GM21390 (cell line): ENCODE results near the gene SNRNP48.

Experiments used
- ATAC-seq: cut with Tn5 transposase; IDR thresholded peaks from one replicate; pipeline ENCODE4 v1.9.1; 2021; ENCODE audit not compliant: unreplicated experiment

The SNRNP48 gene

DNA sequence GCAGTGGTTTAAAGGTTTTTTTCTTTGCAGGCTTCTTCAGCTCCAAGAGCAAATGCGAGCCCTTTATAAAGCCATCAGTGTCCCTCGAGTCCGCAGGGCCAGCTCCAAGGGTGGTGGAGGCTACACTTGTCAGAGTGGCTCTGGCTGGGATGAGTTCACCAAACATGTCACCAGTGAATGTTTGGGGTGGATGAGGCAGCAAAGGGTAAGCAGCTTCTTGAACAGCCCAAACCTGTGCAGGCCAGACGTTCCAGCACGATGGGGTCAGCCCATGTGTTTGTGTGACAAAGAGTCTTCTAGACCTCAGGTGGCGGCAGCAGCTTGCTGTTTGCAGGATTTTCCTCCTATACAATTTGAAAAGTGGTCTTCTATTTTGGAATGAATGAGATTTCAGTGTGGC, 30.8 kb upstream of the SNRNP48 start:
- ATAC-seq = no peak

GRCh38 chr6:7559651-7560385, 30.2 kb upstream of the SNRNP48 start:
- ATAC-seq = no peak

DNA sequence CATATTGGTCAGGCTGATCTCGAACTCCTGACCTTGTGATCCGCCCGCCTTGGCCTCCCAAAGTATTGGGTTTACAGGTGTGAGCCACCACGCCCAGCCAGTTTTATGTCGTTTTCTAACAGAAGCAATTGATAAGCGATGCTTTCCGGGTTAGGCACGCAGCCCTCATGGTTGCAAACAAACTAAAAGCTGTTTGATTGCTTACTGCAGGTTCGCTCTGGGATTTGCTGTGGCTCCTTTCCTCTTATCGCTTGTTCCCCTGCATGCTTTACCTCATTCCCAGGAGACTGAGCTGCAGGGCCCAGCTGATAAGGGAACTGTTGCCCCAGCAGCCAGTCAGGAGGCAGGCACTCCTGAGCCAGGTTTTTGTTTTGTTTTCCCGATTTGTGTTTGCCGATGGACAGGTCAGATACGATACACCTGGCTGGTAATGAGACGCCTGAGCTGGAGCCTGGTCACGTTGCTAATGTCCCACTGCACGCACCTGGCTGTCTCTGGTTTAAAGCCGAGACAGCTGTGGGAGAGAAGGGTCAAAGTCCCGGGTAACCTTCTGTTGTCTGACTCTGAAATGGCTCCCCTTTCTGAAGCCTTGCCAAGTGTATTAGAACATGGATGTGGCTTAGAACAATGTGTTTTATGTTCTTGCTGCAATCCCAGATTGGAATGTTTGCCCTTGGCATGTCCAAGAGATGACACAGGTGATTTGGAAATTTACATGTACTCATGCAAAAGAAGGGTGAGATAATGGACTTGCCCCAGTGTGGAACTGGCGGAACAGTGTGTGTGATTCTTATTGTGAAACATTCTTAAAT, 28.6 kb upstream of the SNRNP48 start:
- ATAC-seq = no peak

GRCh38 chr6:7562769-7563168, 27.2 kb upstream of the SNRNP48 start:
- ATAC-seq = no peak

- no peak for ATAC-seq
Measured at GRCh38 chr6:7566107-7566506, 23.9 kb upstream of the SNRNP48 start.

GRCh38 chr6:7566617-7567173, 23.3 kb upstream of the SNRNP48 start:
- ATAC-seq = no peak

DNA sequence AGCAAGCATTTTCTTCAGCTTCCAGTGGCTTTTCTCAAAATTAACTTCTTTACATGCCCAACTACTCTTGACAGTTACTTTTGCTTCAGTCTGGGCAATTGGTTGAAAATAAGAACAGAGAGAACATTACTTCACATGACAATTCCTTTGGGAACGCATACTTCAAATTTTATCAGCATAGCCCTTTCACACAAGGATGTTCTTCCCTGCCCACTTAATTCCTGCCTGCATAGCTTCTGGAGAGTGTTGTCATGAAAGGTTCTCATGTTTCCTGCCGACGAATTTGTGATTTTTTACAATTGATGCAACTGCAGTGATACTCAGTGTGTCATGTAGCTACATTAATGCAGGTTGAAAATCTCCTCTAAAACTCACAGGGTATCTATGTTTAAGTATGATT, 22.0 kb upstream of the SNRNP48 start:
- no peak for ATAC-seq

DNA sequence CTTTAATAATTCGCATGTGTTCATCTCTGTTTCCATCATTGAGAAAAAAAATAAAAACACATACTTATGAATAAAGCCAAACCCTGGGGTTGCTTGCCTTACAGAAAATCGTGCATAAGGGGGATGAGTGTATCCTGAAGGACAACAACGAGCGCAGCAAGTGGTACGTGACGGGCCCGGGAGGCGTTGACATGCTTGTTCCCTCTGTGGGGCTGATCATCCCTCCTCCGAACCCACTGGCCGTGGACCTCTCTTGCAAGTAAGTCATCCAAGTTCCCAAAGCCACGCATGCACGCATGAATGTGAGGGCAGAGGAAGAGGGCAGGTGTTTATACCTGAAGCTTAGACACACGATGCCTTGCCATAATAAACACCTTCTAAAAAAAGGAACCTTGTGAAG, 20.9 kb upstream of the SNRNP48 start:
- no peak for ATAC-seq

GRCh38 chr6:7572213-7572943, 17.6 kb upstream of the SNRNP48 start:
- no peak for ATAC-seq

- no peak for ATAC-seq
Measured at GRCh38 chr6:7574500-7574899, 15.5 kb upstream of the SNRNP48 start.

DNA sequence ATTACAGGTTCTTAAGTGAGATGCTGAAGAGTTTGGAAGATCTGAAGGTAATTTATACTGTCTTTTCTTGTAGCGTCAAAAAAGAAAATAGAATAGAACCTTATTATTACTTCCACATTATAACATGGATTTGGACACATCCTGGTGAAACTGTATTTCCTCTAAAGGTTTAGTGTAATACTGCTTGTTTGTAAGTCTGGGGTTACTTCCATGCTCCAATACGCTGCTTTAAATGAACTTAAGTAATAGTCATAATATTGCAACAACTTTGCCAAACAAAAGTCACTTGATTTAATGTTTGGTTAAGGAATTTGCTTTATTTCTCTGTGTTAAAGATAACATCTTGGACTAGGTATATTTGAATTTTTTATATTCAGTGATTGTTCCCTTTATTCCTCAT, 11.5 kb upstream of the SNRNP48 start:
- ATAC-seq = no peak

DNA sequence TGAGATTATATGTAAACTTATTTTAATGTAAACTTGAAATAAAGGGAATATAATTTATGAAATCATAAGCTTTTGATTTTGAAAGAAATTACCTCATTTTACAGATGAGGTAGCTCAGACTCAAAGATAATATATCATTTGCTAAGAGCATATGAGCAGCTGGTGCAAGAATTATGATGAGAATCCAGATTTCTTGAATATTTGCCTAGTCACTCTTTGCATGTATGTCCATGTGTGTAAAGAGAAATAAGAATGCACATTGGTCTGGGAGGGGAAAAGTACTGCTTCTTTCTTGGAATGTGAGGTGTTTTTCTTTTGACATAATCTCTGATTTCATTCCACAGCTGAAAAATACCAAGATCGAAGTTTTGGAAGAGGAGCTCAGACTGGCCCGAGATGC, 11.1 kb upstream of the SNRNP48 start:
- no peak for ATAC-seq

DNA sequence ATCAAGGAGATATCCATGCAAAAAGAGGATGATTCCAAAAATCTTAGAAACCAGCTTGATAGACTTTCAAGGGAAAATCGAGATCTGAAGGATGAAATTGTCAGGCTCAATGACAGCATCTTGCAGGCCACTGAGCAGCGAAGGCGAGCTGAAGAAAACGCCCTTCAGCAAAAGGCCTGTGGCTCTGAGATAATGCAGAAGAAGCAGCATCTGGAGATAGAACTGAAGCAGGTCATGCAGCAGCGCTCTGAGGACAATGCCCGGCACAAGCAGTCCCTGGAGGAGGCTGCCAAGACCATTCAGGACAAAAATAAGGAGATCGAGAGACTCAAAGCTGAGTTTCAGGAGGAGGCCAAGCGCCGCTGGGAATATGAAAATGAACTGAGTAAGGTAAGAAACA, 10.1 kb upstream of the SNRNP48 start:
- no peak for ATAC-seq

GRCh38 chr6:7580537-7580926, 9.5 kb upstream of the SNRNP48 start:
- ATAC-seq = no peak

GRCh38 chr6:7580927-7581618, 8.9 kb upstream of the SNRNP48 start:
- ATAC-seq = no peak

DNA sequence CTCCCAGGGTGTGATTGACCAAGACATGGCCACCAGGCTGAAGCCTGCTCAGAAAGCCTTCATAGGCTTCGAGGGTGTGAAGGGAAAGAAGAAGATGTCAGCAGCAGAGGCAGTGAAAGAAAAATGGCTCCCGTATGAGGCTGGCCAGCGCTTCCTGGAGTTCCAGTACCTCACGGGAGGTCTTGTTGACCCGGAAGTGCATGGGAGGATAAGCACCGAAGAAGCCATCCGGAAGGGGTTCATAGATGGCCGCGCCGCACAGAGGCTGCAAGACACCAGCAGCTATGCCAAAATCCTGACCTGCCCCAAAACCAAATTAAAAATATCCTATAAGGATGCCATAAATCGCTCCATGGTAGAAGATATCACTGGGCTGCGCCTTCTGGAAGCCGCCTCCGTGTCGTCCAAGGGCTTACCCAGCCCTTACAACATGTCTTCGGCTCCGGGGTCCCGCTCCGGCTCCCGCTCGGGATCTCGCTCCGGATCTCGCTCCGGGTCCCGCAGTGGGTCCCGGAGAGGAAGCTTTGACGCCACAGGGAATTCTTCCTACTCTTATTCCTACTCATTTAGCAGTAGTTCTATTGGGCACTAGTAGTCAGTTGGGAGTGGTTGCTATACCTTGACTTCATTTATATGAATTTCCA, 4.6 kb upstream of the SNRNP48 start:
- no peak for ATAC-seq

DNA sequence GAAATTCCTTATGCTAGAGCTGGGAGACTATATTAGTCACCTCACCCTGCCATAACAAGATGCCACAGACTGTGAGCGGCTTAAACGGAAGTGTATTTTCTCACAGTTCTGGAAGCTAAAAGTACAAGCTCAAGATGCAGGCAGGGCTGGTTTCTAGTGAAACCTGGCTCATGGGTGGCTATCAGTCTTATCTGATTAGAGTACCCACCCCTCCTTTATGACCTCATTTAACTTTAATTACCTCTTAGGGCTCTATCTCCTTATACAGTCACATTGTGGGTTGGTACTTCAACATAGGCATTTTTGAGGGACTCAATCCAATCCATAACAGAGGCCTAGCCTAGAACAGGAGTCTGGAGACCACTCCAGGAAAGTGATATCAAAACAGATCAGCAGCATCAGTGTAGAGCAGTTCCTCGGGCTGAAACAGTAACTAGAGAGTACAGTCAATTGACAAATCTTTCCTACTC, 2.3 kb upstream of the SNRNP48 start:
- no peak for ATAC-seq

DNA sequence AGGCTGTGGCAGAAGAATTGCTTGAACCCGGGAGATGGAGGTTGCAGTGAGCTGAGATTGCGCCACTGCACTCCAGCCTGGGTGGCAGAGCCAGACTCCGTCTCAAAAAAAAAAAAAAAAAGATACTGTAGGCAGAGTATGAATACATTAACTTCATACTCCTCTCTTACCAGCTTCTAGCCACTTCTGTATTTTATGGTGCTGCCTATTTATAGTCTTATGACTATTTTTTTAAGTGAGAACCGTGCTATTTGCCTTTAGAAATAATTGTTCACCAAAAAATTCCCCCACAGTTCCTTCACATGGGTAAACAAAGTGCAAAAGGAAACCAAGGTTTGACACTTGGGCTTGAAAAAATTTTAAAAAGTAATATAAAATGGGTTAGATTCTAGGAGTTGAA, 1.5 kb upstream of the SNRNP48 start:
- ATAC-seq = no peak

DNA sequence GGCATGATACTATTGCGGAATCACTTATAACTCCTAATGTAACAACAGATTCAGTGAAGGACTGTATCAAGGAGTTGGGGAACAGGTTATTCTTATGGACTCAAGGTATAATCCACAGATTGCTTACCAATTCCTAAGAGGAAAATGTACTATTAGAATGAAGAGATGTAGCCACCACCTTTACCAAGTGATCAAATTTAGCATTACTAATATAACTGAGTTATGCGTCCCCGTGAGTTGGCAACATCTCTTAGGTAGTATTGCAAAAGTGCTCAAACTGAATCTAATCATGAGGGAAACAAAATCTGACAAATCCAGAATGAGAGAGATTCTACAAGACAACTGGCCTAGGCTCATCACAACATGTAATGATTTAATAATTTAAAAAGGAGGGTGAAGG, 777 bp upstream of the SNRNP48 start:
- no peak for ATAC-seq

- no peak for ATAC-seq
Measured at GRCh38 chr6:7590918-7591302, 912 bp downstream of the SNRNP48 start.
